ENCODE results near the gene LRRK1.

DNA sequence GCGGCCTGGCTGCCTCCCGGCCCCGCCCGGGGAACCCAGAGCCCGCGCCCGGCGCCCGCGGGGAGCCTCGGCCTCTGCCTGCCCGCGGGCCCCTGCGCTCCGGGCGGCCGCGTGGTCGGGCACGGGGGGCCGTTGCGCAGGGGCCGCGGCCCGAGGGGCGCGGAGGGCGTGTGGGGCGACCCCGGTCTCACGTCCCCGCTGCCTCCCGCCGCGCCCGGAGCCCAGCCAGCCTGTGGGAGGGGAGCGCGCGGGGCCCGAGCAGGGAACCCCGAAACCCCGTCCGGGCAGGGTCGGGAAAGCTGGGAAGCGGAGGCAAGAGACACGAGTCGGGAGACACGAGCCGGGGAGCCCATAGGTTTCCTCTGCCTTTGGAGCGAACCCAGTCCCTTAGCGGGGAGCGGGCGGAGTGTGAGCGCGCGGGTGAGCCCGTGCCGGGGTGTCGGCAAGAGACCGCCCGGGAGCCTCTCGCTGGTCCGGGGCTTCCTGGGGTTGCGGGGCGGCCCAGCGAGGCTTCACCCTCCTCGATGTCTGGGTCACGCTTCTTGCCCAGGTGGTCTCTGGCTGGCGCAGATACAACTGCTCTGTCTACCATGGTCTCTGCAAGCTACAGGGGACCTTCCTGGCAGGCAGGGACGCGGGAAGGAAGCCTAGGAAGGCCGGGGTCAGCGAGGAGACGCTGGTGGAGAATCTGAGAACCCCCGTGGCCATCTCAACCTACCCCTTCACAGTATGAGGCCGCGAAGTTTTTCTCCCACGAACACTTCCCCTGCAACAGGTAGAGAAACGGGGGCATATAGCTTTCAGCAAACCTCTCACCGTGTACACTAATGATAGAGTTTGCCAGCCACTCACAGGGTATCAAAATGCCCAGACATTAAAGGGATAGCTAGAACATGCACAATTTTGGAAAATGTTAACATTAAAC lies 586 bp downstream of the LRRK1 start:
- TF ChIP-seq POLR2AphosphoS5 (IDR thresholded peaks at IDR 0.05; ENCODE audit: low read depth, low read length) (no peak), FOXP2 (optimal IDR thresholded peaks at IDR 0.05; ENCODE audit: borderline replicate concordance, extremely low read depth, extremely low read length, insufficient read depth) (no peak), SIN3A (IDR thresholded peaks at IDR 0.05; ENCODE audit: borderline replicate concordance, insufficient read depth, low read length) (no peak), TAF1 (IDR thresholded peaks at IDR 0.05; ENCODE audit: borderline replicate concordance, insufficient read depth, low read length) (no peak)
- TF ChIP-seq, protein P1, sequence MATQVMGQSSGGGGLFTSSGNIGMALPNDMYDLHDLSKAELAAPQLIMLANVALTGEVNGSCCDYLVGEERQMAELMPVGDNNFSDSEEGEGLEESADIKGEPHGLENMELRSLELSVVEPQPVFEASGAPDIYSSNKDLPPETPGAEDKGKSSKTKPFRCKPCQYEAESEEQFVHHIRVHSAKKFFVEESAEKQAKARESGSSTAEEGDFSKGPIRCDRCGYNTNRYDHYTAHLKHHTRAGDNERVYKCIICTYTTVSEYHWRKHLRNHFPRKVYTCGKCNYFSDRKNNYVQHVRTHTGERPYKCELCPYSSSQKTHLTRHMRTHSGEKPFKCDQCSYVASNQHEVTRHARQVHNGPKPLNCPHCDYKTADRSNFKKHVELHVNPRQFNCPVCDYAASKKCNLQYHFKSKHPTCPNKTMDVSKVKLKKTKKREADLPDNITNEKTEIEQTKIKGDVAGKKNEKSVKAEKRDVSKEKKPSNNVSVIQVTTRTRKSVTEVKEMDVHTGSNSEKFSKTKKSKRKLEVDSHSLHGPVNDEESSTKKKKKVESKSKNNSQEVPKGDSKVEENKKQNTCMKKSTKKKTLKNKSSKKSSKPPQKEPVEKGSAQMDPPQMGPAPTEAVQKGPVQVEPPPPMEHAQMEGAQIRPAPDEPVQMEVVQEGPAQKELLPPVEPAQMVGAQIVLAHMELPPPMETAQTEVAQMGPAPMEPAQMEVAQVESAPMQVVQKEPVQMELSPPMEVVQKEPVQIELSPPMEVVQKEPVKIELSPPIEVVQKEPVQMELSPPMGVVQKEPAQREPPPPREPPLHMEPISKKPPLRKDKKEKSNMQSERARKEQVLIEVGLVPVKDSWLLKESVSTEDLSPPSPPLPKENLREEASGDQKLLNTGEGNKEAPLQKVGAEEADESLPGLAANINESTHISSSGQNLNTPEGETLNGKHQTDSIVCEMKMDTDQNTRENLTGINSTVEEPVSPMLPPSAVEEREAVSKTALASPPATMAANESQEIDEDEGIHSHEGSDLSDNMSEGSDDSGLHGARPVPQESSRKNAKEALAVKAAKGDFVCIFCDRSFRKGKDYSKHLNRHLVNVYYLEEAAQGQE (IDR thresholded peaks at IDR 0.05; ENCODE audit: insufficient read depth in 1 of 2, low read depth in 2 of 2, low read length in 2 of 2): no peak
